ENCODE results near the gene RPS28. TPM values are rescaled to one million over a fixed set of nuclear protein-coding genes. Genes with fewer than 3 reads are reported as not detected.

Gene RPS28
- total and polyA plus RNA-seq, 7 donors = 431 to 1,442 (median 947) TPM

- Histone ChIP-seq H3K27ac (no peak overlapping the region), H3K36me3 (ENCODE audit: insufficient read depth in 1 of 2, low read depth in 1 of 2) (peaks cover 0 to 22% of the 10 kb centered on the region in 2 donors), H3K4me3 (no peak overlapping the region), H3K27me3 (ENCODE audit: insufficient read depth in 3 of 3, low read length in 2 of 3) (peaks cover 0 to 4% (median 0%) of the 10 kb centered on the region in 3 donors), H3K9me3 (no peaks in the 10 kb centered on the region), H3K4me1 (peaks cover 24% of the 10 kb centered on the region)
- intact Hi-C loops (cut with DNase I) = no loop called here
- no peak for TF ChIP-seq CTCF (IDR thresholded peaks at IDR 0.05)
- peak in 1 of 2 donors; percentile 11 for DNase-seq
- ATAC-seq = no peak
- 93 to 94% (median 94%) methylated on average over 3 of the region's 3 CpGs for WGBS, 3 donors
Observed at GRCh38 chr19:8325454-8325853, 4.2 kb downstream of the RPS28 start.

DNA sequence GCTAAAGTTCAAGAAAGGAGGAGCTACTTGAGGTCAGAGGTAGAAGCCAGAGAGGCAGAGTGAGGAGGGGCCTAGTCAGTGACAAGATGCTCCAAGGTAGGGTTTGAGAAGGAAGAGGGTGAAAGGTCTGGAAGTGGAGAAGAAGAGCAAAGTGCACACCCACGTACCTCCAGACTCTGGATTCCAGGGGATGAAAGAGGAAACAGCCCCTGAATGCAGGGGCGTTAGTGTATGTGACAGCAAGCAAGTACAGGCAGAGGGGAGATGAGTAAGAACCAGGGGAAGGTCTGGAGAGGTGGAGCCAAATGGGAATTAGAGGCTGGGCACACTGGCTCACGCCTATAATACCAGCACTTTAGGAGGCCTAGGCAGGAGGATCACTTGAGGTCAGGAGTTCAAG lies 8.7 kb downstream of the RPS28 start:
- Histone ChIP-seq H3K27ac (no peak overlapping the region), H3K4me3 (no peak overlapping the region), H3K36me3 (ENCODE audit: insufficient read depth in 1 of 2, low read depth in 1 of 2) (no peaks in the 10 kb centered on the region), H3K27me3 (ENCODE audit: insufficient read depth in 3 of 3, low read length in 2 of 3) (peaks cover 0 to 22% (median 19%) of the 10 kb centered on the region in 3 donors), H3K4me1 (peaks cover 16% of the 10 kb centered on the region), H3K9me3 (no peaks in the 10 kb centered on the region)
- 62 to 92% (median 88%) methylated on average over 3 of the region's 3 CpGs for WGBS, 3 donors
- no peak for ATAC-seq
- peak in 1 of 2 donors; percentile 8 for DNase-seq
- no peak for TF ChIP-seq CTCF (IDR thresholded peaks at IDR 0.05)
- intact Hi-C loops (cut with DNase I) = no loop called here

DNA sequence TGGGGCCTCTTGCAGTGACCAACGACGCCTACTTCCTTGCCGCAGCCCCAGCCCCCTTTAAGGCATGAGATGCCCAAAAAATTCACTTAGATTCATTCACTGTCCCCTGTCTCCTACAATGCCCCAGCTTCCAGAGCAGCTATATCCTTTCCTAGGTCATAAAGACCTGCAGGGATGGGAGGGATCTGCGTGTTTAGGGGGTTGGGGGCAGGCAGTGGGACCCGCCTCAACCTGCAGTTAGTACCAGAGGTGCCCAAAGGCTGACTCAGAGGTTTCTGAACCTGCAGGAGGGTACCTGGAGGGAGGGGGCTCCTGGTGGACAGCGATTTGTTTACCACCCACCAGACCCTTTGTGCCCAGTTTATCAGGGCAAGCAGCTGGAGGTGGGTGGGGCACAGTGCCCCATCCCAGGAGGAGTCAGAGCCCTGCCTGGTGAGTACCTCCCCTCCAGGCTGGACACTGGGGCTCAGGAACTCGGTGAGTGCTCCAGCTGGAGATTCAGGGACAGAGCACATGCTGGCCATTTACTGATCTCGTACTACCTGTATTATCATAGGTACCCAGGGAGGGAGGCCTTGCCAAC lies 10.1 kb downstream of the RPS28 start:
- Histone ChIP-seq H3K9me3 (no peaks in the 10 kb centered on the region), H3K27me3 (ENCODE audit: insufficient read depth in 3 of 3, low read length in 2 of 3) (peaks cover 0 to 34% (median 22%) of the 10 kb centered on the region in 3 donors), H3K4me3 (no peak overlapping the region), H3K4me1 (peaks cover 16% of the 10 kb centered on the region), H3K27ac (no peak overlapping the region), H3K36me3 (ENCODE audit: insufficient read depth in 1 of 2, low read depth in 1 of 2) (no peaks in the 10 kb centered on the region)
- ATAC-seq (no peak), DNase-seq (peak in 1 of 2 donors; percentile 42)
- 76 to 81% (median 80%) methylated on average over 8 of the region's 8 CpGs for WGBS, 3 donors
- intact Hi-C loops (cut with DNase I) = no loop called here
- no peak for TF ChIP-seq CTCF (IDR thresholded peaks at IDR 0.05)

DNA sequence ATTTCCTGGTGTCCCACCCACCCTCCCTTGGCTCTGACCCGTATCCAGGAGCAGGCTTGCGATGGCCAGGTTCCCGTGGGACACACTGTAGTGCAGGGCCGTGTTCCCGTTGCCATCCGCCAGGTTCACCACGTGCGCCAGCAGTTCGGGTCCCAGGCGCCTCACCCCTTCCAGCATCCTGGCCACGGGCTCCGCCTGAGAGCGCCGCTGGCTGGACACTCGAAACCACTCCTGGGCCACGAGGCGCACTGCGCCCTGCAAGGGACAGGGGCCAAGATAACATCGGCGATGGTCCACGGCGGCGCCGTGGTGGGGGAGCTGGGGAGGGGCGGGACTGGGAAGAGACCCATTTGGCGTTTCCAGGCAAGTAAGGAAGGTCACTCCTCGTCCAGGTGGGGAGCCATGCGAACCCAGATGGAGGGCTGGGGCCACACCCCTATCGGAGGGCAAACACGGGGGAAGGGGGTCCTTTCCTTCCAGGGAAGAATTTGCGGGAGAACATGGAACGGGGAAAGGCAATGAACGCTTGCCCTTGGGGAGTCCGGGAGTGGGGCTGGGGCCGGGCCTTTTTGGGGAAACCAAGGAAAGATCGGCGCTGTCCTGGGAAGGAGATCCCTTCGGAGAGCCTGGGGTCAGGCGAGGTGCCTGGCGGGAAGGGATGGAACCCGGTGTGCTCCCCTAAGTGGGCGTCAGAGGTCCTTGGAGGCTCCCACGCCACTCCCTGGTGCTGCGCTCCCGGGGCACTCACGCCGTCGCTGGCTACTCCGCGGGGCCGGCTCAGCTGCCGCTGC lies 11.9 kb downstream of the RPS28 start:
- DNase-seq = peak in 1 of 2 donors; percentile 45
- 13 to 31% (median 21%) methylated on average over 45 to 52 of the region's 52 CpGs for WGBS, 3 donors

More for the DNA sequence above, 11.9 kb downstream of the RPS28 start:
- ATAC-seq = peak in 2 of 4 donors; percentile 20 to 32
- Histone ChIP-seq H3K9me3 (no peaks in the 10 kb centered on the region), H3K27ac (no peak overlapping the region), H3K27me3 (ENCODE audit: insufficient read depth in 3 of 3, low read length in 2 of 3) (peaks cover 0 to 49% (median 18%) of the 10 kb centered on the region in 3 donors), H3K4me1 (peaks cover 16% of the 10 kb centered on the region), H3K36me3 (ENCODE audit: insufficient read depth in 1 of 2, low read depth in 1 of 2) (no peaks in the 10 kb centered on the region), H3K4me3 (peak overlapping the region; percentile 6)
- no peak for TF ChIP-seq CTCF (IDR thresholded peaks at IDR 0.05)
- intact Hi-C loops (cut with DNase I) = no loop called here
